ENCODE results near the gene ZCWPW2.

- TF ChIP-seq KLF10 (tag by site-specific recombination; IDR thresholded peaks at IDR 0.05) (no peak), CTCF (tag by site-specific recombination; IDR thresholded peaks at IDR 0.05) (no peak), ZBTB21 (tag by site-specific recombination; IDR thresholded peaks at IDR 0.05) (no peak), ZBTB48 (tag by site-specific recombination; IDR thresholded peaks at IDR 0.05) (no peak), ZNF416 (tag by site-specific recombination; IDR thresholded peaks at IDR 0.05) (no peak), ZFP41 (tag by site-specific recombination; IDR thresholded peaks at IDR 0.05; ENCODE audit: borderline replicate concordance) (no peak), ZNF768 (tag by site-specific recombination; IDR thresholded peaks at IDR 0.05) (no peak), ZNF830 (tag by site-specific recombination; IDR thresholded peaks at IDR 0.05; ENCODE audit: low read depth) (no peak)
- TF ChIP-seq, protein P1, sequence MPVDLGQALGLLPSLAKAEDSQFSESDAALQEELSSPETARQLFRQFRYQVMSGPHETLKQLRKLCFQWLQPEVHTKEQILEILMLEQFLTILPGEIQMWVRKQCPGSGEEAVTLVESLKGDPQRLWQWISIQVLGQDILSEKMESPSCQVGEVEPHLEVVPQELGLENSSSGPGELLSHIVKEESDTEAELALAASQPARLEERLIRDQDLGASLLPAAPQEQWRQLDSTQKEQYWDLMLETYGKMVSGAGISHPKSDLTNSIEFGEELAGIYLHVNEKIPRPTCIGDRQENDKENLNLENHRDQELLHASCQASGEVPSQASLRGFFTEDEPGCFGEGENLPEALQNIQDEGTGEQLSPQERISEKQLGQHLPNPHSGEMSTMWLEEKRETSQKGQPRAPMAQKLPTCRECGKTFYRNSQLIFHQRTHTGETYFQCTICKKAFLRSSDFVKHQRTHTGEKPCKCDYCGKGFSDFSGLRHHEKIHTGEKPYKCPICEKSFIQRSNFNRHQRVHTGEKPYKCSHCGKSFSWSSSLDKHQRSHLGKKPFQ (tag by site-specific recombination; IDR thresholded peaks at IDR 0.05) = no peak
Measured at GRCh38 chr3:28462866-28463265, 114.3 kb downstream of the ZCWPW2 start.

Data from HEK293 (cell line).